K562 (cell line): Measurements from ENCODE around the gene TBXAS1. TPM values are rescaled to one million over a fixed set of nuclear protein-coding genes. Genes with fewer than 3 reads are reported as not detected.

Experiments
- ATAC-seq: fragments of 200-7000 bp; cut with Tn5 transposase; 3 replicates; pipeline ENCODE4 v1.9.1; 2020; ENCODE audit warnings: moderate library complexity
- BruUV-seq: library from RNA; stranded (reverse); fragments of 400-500 nt; replicated peaks from 2 replicates; lab custom pipeline; 2021; lab: Mats Ljungman, UMichigan
- CTCF ChIA-PET: fragments of 300-600 bp; formaldehyde crosslinking; extraction: SDS; loops from one replicate; lab custom pipeline; 2021; ENCODE audit warnings: low intra/inter-chr PET ratio; lab: Yijun Ruan, JAX
- POLR2A ChIA-PET: fragments of 300-600, 350-650 bp; sonication (Branson Sonifier 250); formaldehyde crosslinking; extraction: SDS; loops from one replicate; lab custom pipeline; 2021; ENCODE audit warnings: antibody characterized with exemption, inconsistent platforms; lab: Yijun Ruan, JAX
- DNase-seq, 4 experiments: peaks; one replicate each; pipeline versions ENCODE4 v3.0.0 to v3.0.0-alpha.2; 2011 to 2018; ENCODE audit warnings: low spot score in 3 of 4, mixed read lengths in 3 of 4; ENCODE audit errors: extremely low read depth in 1 of 4
- FAIRE-seq: peaks from 2 replicates; lab custom pipeline; 2011; peaks lifted over from hg19 to GRCh38; lab: Jason Lieb, UNC
- H2AFZ ChIP-seq: 2 replicates; pipeline ENCODE4 v1.6.0; 2011; ENCODE audit warnings: low read depth, low read length, control low read depth, inconsistent platforms
- H3K27ac ChIP-seq: fragments of 200-600 bp; 3 replicates; pipeline ENCODE4 v1.8.0; 2011; ENCODE audit warnings: low read depth, mild to moderate bottlenecking, control low read depth, inconsistent platforms, low read length, moderate library complexity, mixed read lengths; ENCODE audit errors: extremely low read depth
- H3K27me3 ChIP-seq, 2 experiments: fragments of 300-600 bp in 1 of 2; 2 replicates in 1 of 2; 3 replicates in 1 of 2; pipeline versions ENCODE4 v1.6.0 to v1.8.0; 2011; ENCODE audit warnings: inconsistent platforms in 2 of 2, low read length in 2 of 2, mild to moderate bottlenecking in 1 of 2, mixed read lengths in 1 of 2, moderate library complexity in 1 of 2; ENCODE audit not compliant: control insufficient read depth in 2 of 2, insufficient read depth in 2 of 2
- H3K36me3 ChIP-seq: fragments of 300-600 bp; 3 replicates; pipeline ENCODE4 v1.8.0; 2011; ENCODE audit warnings: mild to moderate bottlenecking, low read length, inconsistent platforms; ENCODE audit not compliant: control insufficient read depth, insufficient read depth
- H3K4me1 ChIP-seq, 2 experiments: fragments of 200-600 bp in 1 of 2; replicated peaks in 1 of 2; 2 replicates in 1 of 2; 3 replicates in 1 of 2; pipeline versions ENCODE4 v1.5.1 to v1.8.0; 2011; ENCODE audit warnings: inconsistent platforms in 2 of 2, low read length in 2 of 2, mild to moderate bottlenecking in 1 of 2, mixed read lengths in 1 of 2, moderate library complexity in 1 of 2; ENCODE audit not compliant: control insufficient read depth in 2 of 2, insufficient read depth in 2 of 2
- H3K4me2 ChIP-seq: 2 replicates; pipeline ENCODE4 v1.6.1; 2011; ENCODE audit warnings: low read length, control low read depth, inconsistent platforms, mixed read lengths; ENCODE audit not compliant: insufficient read depth
- H3K4me3 ChIP-seq: fragments of 200-600 bp; sonication (generic), shearing (Covaris generic); 2 replicates; pipeline ENCODE4 v1.5.1; 2016; ENCODE audit warnings: control low read depth, inconsistent platforms
- H3K79me2 ChIP-seq: fragments of 200-600 bp; 3 replicates; pipeline ENCODE4 v1.8.0; 2011; ENCODE audit warnings: low read length, inconsistent platforms; ENCODE audit not compliant: control insufficient read depth, insufficient read depth
- H3K9ac ChIP-seq, 2 experiments: 2 replicates each; pipeline versions ENCODE4 v1.6.0 to v1.6.1; 2011; ENCODE audit warnings: low read depth in 2 of 2, low read length in 2 of 2, control low read depth in 1 of 2, inconsistent platforms in 1 of 2, mild to moderate bottlenecking in 1 of 2, mixed read lengths in 1 of 2; ENCODE audit not compliant: insufficient read depth in 1 of 2
- H3K9me1 ChIP-seq: one replicate; pipeline ENCODE4 v1.6.0; 2011; ENCODE audit warnings: inconsistent platforms, mild to moderate bottlenecking, low read length, moderate library complexity; ENCODE audit not compliant: control insufficient read depth, insufficient read depth
- H3K9me3 ChIP-seq: replicated peaks from 2 replicates; pipeline ENCODE4 v1.5.1; 2011; ENCODE audit warnings: low read depth, low read length, inconsistent platforms; ENCODE audit not compliant: control insufficient read depth, insufficient read depth
- H4K20me1 ChIP-seq: replicated peaks from 2 replicates; pipeline ENCODE4 v1.6.1; 2011; ENCODE audit warnings: low read length, inconsistent platforms, mixed read lengths; ENCODE audit not compliant: control insufficient read depth, insufficient read depth
- ASH1L ChIP-seq: fragments of 450-650 bp; IDR thresholded peaks from 2 replicates; pipeline ENCODE4 v1.6.1; 2018; ENCODE audit warnings: borderline replicate concordance, mild to moderate bottlenecking, low read depth; ENCODE audit not compliant: partially characterized antibody
- SMAD1 ChIP-seq: fragments of 150-350 bp; IDR thresholded peaks from 2 replicates; pipeline ENCODE4 v1.6.1; 2014; ENCODE audit warnings: low read length, low read depth; ENCODE audit not compliant: partially characterized antibody
- TAL1 ChIP-seq: fragments of 450-650 bp; IDR thresholded peaks from 2 replicates; pipeline ENCODE4 v1.6.1; 2016; ENCODE audit warnings: mild to moderate bottlenecking
- ZSCAN29 ChIP-seq: fragments of 450-650 bp; IDR thresholded peaks from 2 replicates; pipeline ENCODE4 v1.6.1; 2017
- WGBS: fragments of 100-300 bp; shearing (Covaris generic); methylation state at CpG from one replicate; pipeline ENCODE4 v1.1.6; 2016; ENCODE audit warnings: low coverage, mixed read lengths; ENCODE audit not compliant: insufficient coverage; ENCODE audit errors: missing lambda C conversion rate; 5-methylcytosine and 5-hydroxymethylcytosine counted together
- in situ Hi-C: fragments of 300-500 bp; cut with MboI; formaldehyde crosslinking; loops from 4 replicates; pipeline ENCODE4 v1.15.0; 2018; ENCODE audit warnings: inconsistent platforms, mixed read lengths
- intact Hi-C: fragments of 100-400 bp; cut with micrococcal nuclease; formaldehyde crosslinking; loops from 2 replicates; pipeline ENCODE4 v1.14.2; 2022
- polyA plus RNA-seq, 8 experiments: library from polyadenylated mRNA; depleted of rRNA in 4 of 8; stranded (reverse) in 5 of 8; unstranded in 3 of 8; fragments of >200 nt; fragmentation: Nextera tagmentation in 2 of 8; fragmentation: Illumina TruSeq in 1 of 8; extraction: Ambion mirVana in 2 of 8; extraction: Trizol in 1 of 8; gene quantifications; 2 replicates each; pipeline versions ENCODE4 v1.2.1 to v1.2.3, GENCODE V29; 2011 to 2014; ENCODE audit warnings: inconsistent platforms in 1 of 8, missing spikeins in 1 of 8
- total RNA-seq, 7 experiments: library from RNA; depleted of rRNA in 6 of 7; stranded (reverse); fragments of >200 nt in 6 of 7; fragmentation: Illumina TruSeq in 2 of 7; extraction: Trizol in 2 of 7; gene quantifications; 2 replicates each; pipeline versions ENCODE4 v1.2.1 to v1.2.3, GENCODE V29; 2011 to 2021; ENCODE audit warnings: low replicate concordance in 1 of 7
- TF ChIP-seq, protein P1 (sequence below): fragments of 250-450 bp; sonication (Bioruptor Pico); IDR thresholded peaks from 2 replicates; pipeline ENCODE4 v1.4.0; 2020; ENCODE audit warnings: mild to moderate bottlenecking, moderate library complexity, borderline replicate concordance
- TF ChIP-seq, protein P2 (sequence below): fragments of 250-450 bp; sonication (Bioruptor Pico); IDR thresholded peaks from 2 replicates; pipeline ENCODE4 v1.4.0; 2020; ENCODE audit warnings: mild to moderate bottlenecking, moderate library complexity

TBXAS1 gene
- total and polyA plus RNA-seq, 9 of the 15 experiments (the other 6 are each of a cell fraction or from before 2014, with no cell fraction given), result 1.1 to 8.3 (median 1.9) TPM

- Histone ChIP-seq H3K4me2 (no peak overlapping the region), H4K20me1 (no peaks in the 10 kb centered on the region), H3K4me3 (no peak overlapping the region), H3K36me3 (no peaks in the 10 kb centered on the region), H3K27ac (no peak overlapping the region), H2AFZ (no peak overlapping the region), H3K9me3 (no peaks in the 10 kb centered on the region), H3K9me1 (no peaks in the 10 kb centered on the region), H3K27me3 (peaks cover 8 to 9% of the 10 kb centered on the region in 2 experiments), H3K9ac (no peak overlapping the region), H3K79me2 (no peaks in the 10 kb centered on the region), H3K4me1 (no peaks in the 10 kb centered on the region)
- WGBS, result 3% methylated on average over 3 of the region's 3 CpGs
- POLR2A ChIA-PET, result interaction anchor here (1.2 kb wide), 1 partner anchor 104 kb away, joined by 4 read pairs; no protein-coding TSS in a partner anchor
- BruUV-seq, result no TSS peak
- FAIRE-seq (no peak), ATAC-seq (no peak), DNase-seq (no peak)
- in situ Hi-C loops, result no loop called here
- CTCF ChIA-PET, result no interaction called here
- TF ChIP-seq, protein P1, sequence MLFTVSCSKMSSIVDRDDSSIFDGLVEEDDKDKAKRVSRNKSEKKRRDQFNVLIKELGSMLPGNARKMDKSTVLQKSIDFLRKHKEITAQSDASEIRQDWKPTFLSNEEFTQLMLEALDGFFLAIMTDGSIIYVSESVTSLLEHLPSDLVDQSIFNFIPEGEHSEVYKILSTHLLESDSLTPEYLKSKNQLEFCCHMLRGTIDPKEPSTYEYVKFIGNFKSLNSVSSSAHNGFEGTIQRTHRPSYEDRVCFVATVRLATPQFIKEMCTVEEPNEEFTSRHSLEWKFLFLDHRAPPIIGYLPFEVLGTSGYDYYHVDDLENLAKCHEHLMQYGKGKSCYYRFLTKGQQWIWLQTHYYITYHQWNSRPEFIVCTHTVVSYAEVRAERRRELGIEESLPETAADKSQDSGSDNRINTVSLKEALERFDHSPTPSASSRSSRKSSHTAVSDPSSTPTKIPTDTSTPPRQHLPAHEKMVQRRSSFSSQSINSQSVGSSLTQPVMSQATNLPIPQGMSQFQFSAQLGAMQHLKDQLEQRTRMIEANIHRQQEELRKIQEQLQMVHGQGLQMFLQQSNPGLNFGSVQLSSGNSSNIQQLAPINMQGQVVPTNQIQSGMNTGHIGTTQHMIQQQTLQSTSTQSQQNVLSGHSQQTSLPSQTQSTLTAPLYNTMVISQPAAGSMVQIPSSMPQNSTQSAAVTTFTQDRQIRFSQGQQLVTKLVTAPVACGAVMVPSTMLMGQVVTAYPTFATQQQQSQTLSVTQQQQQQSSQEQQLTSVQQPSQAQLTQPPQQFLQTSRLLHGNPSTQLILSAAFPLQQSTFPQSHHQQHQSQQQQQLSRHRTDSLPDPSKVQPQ, result no peak
- TF ChIP-seq SMAD1 (no peak), ZSCAN29 (no peak), ASH1L (no peak), TAL1 (no peak)
- TF ChIP-seq, protein P2, sequence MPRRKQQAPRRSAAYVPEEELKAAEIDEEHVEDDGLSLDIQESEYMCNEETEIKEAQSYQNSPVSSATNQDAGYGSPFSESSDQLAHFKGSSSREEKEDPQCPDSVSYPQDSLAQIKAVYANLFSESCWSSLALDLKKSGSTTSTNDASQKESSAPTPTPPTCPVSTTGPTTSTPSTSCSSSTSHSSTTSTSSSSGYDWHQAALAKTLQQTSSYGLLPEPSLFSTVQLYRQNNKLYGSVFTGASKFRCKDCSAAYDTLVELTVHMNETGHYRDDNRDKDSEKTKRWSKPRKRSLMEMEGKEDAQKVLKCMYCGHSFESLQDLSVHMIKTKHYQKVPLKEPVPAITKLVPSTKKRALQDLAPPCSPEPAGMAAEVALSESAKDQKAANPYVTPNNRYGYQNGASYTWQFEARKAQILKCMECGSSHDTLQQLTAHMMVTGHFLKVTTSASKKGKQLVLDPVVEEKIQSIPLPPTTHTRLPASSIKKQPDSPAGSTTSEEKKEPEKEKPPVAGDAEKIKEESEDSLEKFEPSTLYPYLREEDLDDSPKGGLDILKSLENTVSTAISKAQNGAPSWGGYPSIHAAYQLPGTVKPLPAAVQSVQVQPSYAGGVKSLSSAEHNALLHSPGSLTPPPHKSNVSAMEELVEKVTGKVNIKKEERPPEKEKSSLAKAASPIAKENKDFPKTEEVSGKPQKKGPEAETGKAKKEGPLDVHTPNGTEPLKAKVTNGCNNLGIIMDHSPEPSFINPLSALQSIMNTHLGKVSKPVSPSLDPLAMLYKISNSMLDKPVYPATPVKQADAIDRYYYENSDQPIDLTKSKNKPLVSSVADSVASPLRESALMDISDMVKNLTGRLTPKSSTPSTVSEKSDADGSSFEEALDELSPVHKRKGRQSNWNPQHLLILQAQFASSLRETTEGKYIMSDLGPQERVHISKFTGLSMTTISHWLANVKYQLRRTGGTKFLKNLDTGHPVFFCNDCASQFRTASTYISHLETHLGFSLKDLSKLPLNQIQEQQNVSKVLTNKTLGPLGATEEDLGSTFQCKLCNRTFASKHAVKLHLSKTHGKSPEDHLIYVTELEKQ, result no peak
- intact Hi-C loops, result no loop called here
Observed at GRCh38 chr7:139808427-139808826, 20.6 kb upstream of the TBXAS1 start.
